ENCODE data around the gene RUBCNL.
"Not testable (repeated sequence)": the region's sequence is repeated elsewhere in the genome, so short reads cannot be mapped to it uniquely, and the experiment has no call there.

DNA sequence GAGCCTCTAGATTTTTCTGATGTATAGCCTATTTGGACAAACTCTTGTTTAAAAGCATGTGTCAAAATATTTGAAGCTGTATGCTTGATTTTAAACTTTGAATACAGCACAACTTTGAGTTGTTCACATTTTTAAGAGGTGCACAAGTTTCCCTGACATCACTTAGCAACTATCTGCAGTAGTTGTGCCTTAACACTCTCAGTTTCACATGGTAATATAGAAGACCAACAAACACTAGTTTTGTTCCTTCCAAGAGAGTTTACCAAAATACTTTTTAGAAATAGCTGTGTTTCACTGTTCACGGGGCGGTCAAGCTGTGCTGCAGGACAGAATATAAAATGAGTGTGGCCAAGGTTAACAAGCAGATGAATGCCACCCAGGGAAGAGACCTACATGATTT lies 42.5 kb upstream of the RUBCNL start:
- TF ChIP-seq, protein P1, sequence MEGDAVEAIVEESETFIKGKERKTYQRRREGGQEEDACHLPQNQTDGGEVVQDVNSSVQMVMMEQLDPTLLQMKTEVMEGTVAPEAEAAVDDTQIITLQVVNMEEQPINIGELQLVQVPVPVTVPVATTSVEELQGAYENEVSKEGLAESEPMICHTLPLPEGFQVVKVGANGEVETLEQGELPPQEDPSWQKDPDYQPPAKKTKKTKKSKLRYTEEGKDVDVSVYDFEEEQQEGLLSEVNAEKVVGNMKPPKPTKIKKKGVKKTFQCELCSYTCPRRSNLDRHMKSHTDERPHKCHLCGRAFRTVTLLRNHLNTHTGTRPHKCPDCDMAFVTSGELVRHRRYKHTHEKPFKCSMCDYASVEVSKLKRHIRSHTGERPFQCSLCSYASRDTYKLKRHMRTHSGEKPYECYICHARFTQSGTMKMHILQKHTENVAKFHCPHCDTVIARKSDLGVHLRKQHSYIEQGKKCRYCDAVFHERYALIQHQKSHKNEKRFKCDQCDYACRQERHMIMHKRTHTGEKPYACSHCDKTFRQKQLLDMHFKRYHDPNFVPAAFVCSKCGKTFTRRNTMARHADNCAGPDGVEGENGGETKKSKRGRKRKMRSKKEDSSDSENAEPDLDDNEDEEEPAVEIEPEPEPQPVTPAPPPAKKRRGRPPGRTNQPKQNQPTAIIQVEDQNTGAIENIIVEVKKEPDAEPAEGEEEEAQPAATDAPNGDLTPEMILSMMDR (IDR thresholded peaks at IDR 0.05) = not testable (repeated sequence)
- TF ChIP-seq POLR2A, EP300 (IDR thresholded peaks at IDR 0.05): not testable (repeated sequence)

All from tibial nerve (tissue), 4 donors.